ENCODE measurements around the gene CADPS. TPM values are rescaled to one million over a fixed set of nuclear protein-coding genes. Genes with fewer than 3 reads are reported as not detected.

CADPS gene
- polyA plus RNA-seq, 1 donor (not counting 4 experiments of a cell fraction or from before 2014, with no cell fraction given): not detected

DNA sequence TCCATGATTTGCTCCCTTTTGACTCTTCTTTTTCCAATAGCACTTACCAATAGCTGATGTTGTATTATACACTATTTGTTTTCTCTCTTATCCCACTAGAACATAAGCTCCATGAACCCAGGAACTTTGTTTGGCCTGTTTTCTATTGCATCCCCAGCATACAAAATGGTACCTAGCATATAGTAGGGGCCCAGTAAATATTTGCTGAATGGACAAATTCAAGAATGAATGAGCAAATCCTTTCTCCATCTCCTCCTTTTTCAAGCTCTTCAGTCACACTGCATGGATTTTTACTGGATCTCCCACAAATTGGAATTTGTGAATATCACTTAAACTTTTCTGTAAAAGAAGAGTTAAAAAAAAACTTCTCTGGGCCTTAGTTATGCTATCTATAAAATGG lies 435.2 kb downstream of the CADPS start:
- no peaks in the 10 kb centered on the region for H3K4me1 ChIP-seq (ENCODE audit: control insufficient read depth, extremely low read depth, insufficient read depth, low read length)
- no peaks in the 10 kb centered on the region for H3K36me3 ChIP-seq (ENCODE audit: control insufficient read depth in 2 of 2, extremely low read depth in 1 of 2, insufficient read depth in 2 of 2, low read length in 2 of 2)
- DNase-seq (ENCODE audit: low read depth, low spot score) (no peak), FAIRE-seq (no peak)
- H2AFZ ChIP-seq (ENCODE audit: control insufficient read depth, low read length): no peak overlapping the region
- no peaks in the 10 kb centered on the region for H3K79me2 ChIP-seq (ENCODE audit: control insufficient read depth, insufficient read depth, low read length)
- H3K27me3 ChIP-seq (ENCODE audit: control insufficient read depth, extremely low read depth, insufficient read depth, low read length): peaks cover 7% of the 10 kb centered on the region
- no peak overlapping the region for H3K27ac ChIP-seq (ENCODE audit: control insufficient read depth, insufficient read depth, low read length)
- H3K9me1 ChIP-seq (ENCODE audit: control insufficient read depth, extremely low read depth, insufficient read depth, low read length): no peaks in the 10 kb centered on the region
- no peak overlapping the region for H3K4me2 ChIP-seq (ENCODE audit: control insufficient read depth, extremely low read depth, insufficient read depth, low read depth, low read length)
- no peaks in the 10 kb centered on the region for H4K20me1 ChIP-seq (ENCODE audit: control insufficient read depth, extremely low read depth, insufficient read depth, low read length)
- dilution Hi-C loops (cut with MboI; ENCODE audit: extremely low pct_ligation_motif_present, low sequenced_read_pairs): no loop called here
- TF ChIP-seq EZH2 (IDR thresholded peaks at IDR 0.05; ENCODE audit: low read length) (no peak), CTCF (optimal IDR thresholded peaks at IDR 0.05 in 1 of 3, IDR thresholded peaks at IDR 0.05 in 1 of 3, conservative IDR thresholded peaks at IDR 0.05 in 1 of 3; ENCODE audit: extremely low read depth in 1 of 3, insufficient read depth in 2 of 3, low read length in 3 of 3) (no peak)
- no peak overlapping the region for H3K9ac ChIP-seq (ENCODE audit: control insufficient read depth, extremely low read depth, insufficient read depth, low read length)
- H3K4me3 ChIP-seq (ENCODE audit: control insufficient read depth in 2 of 3, extremely low read depth in 1 of 3, insufficient read depth in 2 of 3, low read depth in 1 of 3, low read length in 3 of 3): no peak overlapping the region
- H3K9me3 ChIP-seq (ENCODE audit: control insufficient read depth, low read depth, low read length): no peaks in the 10 kb centered on the region

GRCh38 chr3:62439176-62439813 lies 435.9 kb downstream of the CADPS start:
- Histone ChIP-seq H3K36me3 (ENCODE audit: control insufficient read depth in 2 of 2, extremely low read depth in 1 of 2, insufficient read depth in 2 of 2, low read length in 2 of 2) (no peaks in the 10 kb centered on the region), H3K4me2 (ENCODE audit: control insufficient read depth, extremely low read depth, insufficient read depth, low read depth, low read length) (no peak overlapping the region), H3K27me3 (ENCODE audit: control insufficient read depth, extremely low read depth, insufficient read depth, low read length) (peaks cover 7% of the 10 kb centered on the region), H3K9ac (ENCODE audit: control insufficient read depth, extremely low read depth, insufficient read depth, low read length) (no peak overlapping the region), H3K9me3 (ENCODE audit: control insufficient read depth, low read depth, low read length) (no peaks in the 10 kb centered on the region), H3K4me1 (ENCODE audit: control insufficient read depth, extremely low read depth, insufficient read depth, low read length) (no peaks in the 10 kb centered on the region), H3K27ac (ENCODE audit: control insufficient read depth, insufficient read depth, low read length) (no peak overlapping the region), H3K4me3 (ENCODE audit: control insufficient read depth in 2 of 3, extremely low read depth in 1 of 3, insufficient read depth in 2 of 3, low read depth in 1 of 3, low read length in 3 of 3) (no peak overlapping the region), H3K9me1 (ENCODE audit: control insufficient read depth, extremely low read depth, insufficient read depth, low read length) (no peaks in the 10 kb centered on the region), H4K20me1 (ENCODE audit: control insufficient read depth, extremely low read depth, insufficient read depth, low read length) (no peaks in the 10 kb centered on the region), H3K79me2 (ENCODE audit: control insufficient read depth, insufficient read depth, low read length) (no peaks in the 10 kb centered on the region), H2AFZ (ENCODE audit: control insufficient read depth, low read length) (no peak overlapping the region)
- DNase-seq (ENCODE audit: low read depth, low spot score) (no peak), FAIRE-seq (no peak)
- no peak for TF ChIP-seq CTCF (optimal IDR thresholded peaks at IDR 0.05 in 1 of 3, IDR thresholded peaks at IDR 0.05 in 1 of 3, conservative IDR thresholded peaks at IDR 0.05 in 1 of 3; ENCODE audit: extremely low read depth in 1 of 3, insufficient read depth in 2 of 3, low read length in 3 of 3)
- dilution Hi-C loops (cut with MboI; ENCODE audit: extremely low pct_ligation_motif_present, low sequenced_read_pairs): no loop called here
